ENCODE data around the gene TTLL10. TPM values are rescaled to one million over a fixed set of nuclear protein-coding genes. Genes with fewer than 3 reads are reported as not detected.

The TTLL10 gene
- total RNA-seq, 1 experiment from 2014 or later, result 0.29 TPM

GRCh38 chr1:1142844-1143243 lies 30.8 kb upstream of the TTLL10 start:
- intact Hi-C loops (cut with micrococcal nuclease; ENCODE audit: unreplicated experiment), result no loop called here
- H3K27me3 ChIP-seq (replicated peaks; ENCODE audit: control insufficient read depth, insufficient read depth, low read length), result no peaks in the 10 kb centered on the region
- H3K36me3 Mint-ChIP-seq (ENCODE audit: insufficient read depth, unreplicated experiment), result no peaks in the 10 kb centered on the region
- H3K4me3 ChIP-seq (ENCODE audit: low read depth, low read length), result no peak overlapping the region
- H3K9me3 ChIP-seq, result no peaks in the 10 kb centered on the region
- no TSS peak for BruUV-seq (replicated peaks)
- H3K4me1 Mint-ChIP-seq (ENCODE audit: low read depth, unreplicated experiment), result no peaks in the 10 kb centered on the region
- H3K36me3 ChIP-seq (ENCODE audit: control insufficient read depth, insufficient read depth, low read length), result no peaks in the 10 kb centered on the region
- H3K4me1 ChIP-seq, result no peaks in the 10 kb centered on the region; the same call in 1 of the 2 replicates
- no peak overlapping the region for H3K4me3 Mint-ChIP-seq (ENCODE audit: unreplicated experiment)
- no peak for DNase-seq
- TF ChIP-seq CTCF (IDR thresholded peaks at IDR 0.05; ENCODE audit: insufficient read depth in 1 of 2, low read depth in 1 of 2, low read length in 1 of 2, severe bottlenecking in 1 of 2, unreplicated experiment in 1 of 2), result no peak
- no peak overlapping the region for H3K27ac Mint-ChIP-seq (ENCODE audit: unreplicated experiment)
- CTCF ChIA-PET, result interaction anchor here (0.9 kb wide), 1 partner anchor 20 kb away, joined by 3 read pairs; no protein-coding TSS in a partner anchor
- no peaks in the 10 kb centered on the region for H3K27me3 Mint-ChIP-seq (ENCODE audit: insufficient read depth, unreplicated experiment)
- H3K9me3 Mint-ChIP-seq (ENCODE audit: unreplicated experiment), result no peaks in the 10 kb centered on the region
- POLR2A ChIA-PET, result no interaction called here

GRCh38 chr1:1143636-1144035 lies 30.0 kb upstream of the TTLL10 start:
- DNase-seq, result no peak
- Mint-ChIP-seq H3K27ac (ENCODE audit: unreplicated experiment) (no peak overlapping the region), H3K4me3 (ENCODE audit: unreplicated experiment) (no peak overlapping the region), H3K27me3 (ENCODE audit: insufficient read depth, unreplicated experiment) (no peaks in the 10 kb centered on the region), H3K36me3 (ENCODE audit: insufficient read depth, unreplicated experiment) (no peaks in the 10 kb centered on the region), H3K9me3 (ENCODE audit: unreplicated experiment) (no peaks in the 10 kb centered on the region), H3K4me1 (ENCODE audit: low read depth, unreplicated experiment) (no peaks in the 10 kb centered on the region)
- no peaks in the 10 kb centered on the region for H3K9me3 ChIP-seq
- ChIA-PET CTCF (no interaction called here), POLR2A (no interaction called here)
- no peak for TF ChIP-seq CTCF (IDR thresholded peaks at IDR 0.05; ENCODE audit: insufficient read depth in 1 of 2, low read depth in 1 of 2, low read length in 1 of 2, severe bottlenecking in 1 of 2, unreplicated experiment in 1 of 2)
- no peaks in the 10 kb centered on the region; the same call in 1 of the 2 replicates for H3K4me1 ChIP-seq
- BruUV-seq (replicated peaks), result no TSS peak
- no peaks in the 10 kb centered on the region for H3K36me3 ChIP-seq (ENCODE audit: control insufficient read depth, insufficient read depth, low read length)
- H3K4me3 ChIP-seq (ENCODE audit: low read depth, low read length), result no peak overlapping the region
- intact Hi-C loops (cut with micrococcal nuclease; ENCODE audit: unreplicated experiment), result no loop called here
- no peaks in the 10 kb centered on the region for H3K27me3 ChIP-seq (replicated peaks; ENCODE audit: control insufficient read depth, insufficient read depth, low read length)

- H3K4me3 Mint-ChIP-seq (ENCODE audit: unreplicated experiment), result no peak overlapping the region
- no peaks in the 10 kb centered on the region for H3K36me3 ChIP-seq (ENCODE audit: control insufficient read depth, insufficient read depth, low read length)
- BruUV-seq (replicated peaks), result no TSS peak
- no peaks in the 10 kb centered on the region for H3K27me3 Mint-ChIP-seq (ENCODE audit: insufficient read depth, unreplicated experiment)
- intact Hi-C loops (cut with micrococcal nuclease; ENCODE audit: unreplicated experiment), result no loop called here
- H3K27me3 ChIP-seq (replicated peaks; ENCODE audit: control insufficient read depth, insufficient read depth, low read length), result no peaks in the 10 kb centered on the region
- H3K4me3 ChIP-seq (ENCODE audit: low read depth, low read length), result no peak overlapping the region
- DNase-seq, result no peak
- H3K9me3 ChIP-seq, result no peaks in the 10 kb centered on the region
- no peak overlapping the region for H3K27ac Mint-ChIP-seq (ENCODE audit: unreplicated experiment)
- H3K36me3 Mint-ChIP-seq (ENCODE audit: insufficient read depth, unreplicated experiment), result no peaks in the 10 kb centered on the region
- no peaks in the 10 kb centered on the region for H3K9me3 Mint-ChIP-seq (ENCODE audit: unreplicated experiment)
- H3K4me1 ChIP-seq, result no peaks in the 10 kb centered on the region; the same call in 1 of the 2 replicates
- POLR2A ChIA-PET, result no interaction called here
- H3K4me1 Mint-ChIP-seq (ENCODE audit: low read depth, unreplicated experiment), result no peaks in the 10 kb centered on the region
- TF ChIP-seq CTCF (IDR thresholded peaks at IDR 0.05; ENCODE audit: insufficient read depth in 1 of 2, low read depth in 1 of 2, low read length in 1 of 2, severe bottlenecking in 1 of 2, unreplicated experiment in 1 of 2), result no peak
- CTCF ChIA-PET, result no interaction called here
Observed at GRCh38 chr1:1144122-1144842, 29.4 kb upstream of the TTLL10 start.

Data from Caco-2 (cell line).